ENCODE measurements around the gene IGF1. TPM values are rescaled to one million over a fixed set of nuclear protein-coding genes. Genes with fewer than 3 reads are reported as not detected.

IGF1 gene
- 0.20 TPM for polyA plus RNA-seq (2013)

GRCh38 chr12:102480406-102480805 is at the start of gene IGF1:
Gene IGF1, minus strand, starts transcription at chr12:102480563. Its CDS starts 182 bp downstream, at chr12:102480381.
- peaks cover 18 to 40% (median 28%) of the 10 kb centered on the region in 4 experiments for H3K4me1 ChIP-seq (ENCODE audit: control extremely low read depth in 1 of 4, control insufficient read depth in 4 of 4, insufficient read depth in 4 of 4, low read length in 3 of 4)
- WGBS (ENCODE audit: insufficient coverage), result no CpG with 5 or more reads among the region's 2 CpGs
- peak within 1 kb of the TSS in 3 of 7 experiments; percentile 5 to 57 (median 39) for H3K4me3 ChIP-seq (ENCODE audit: control insufficient read depth in 1 of 7, extremely low read depth in 1 of 7, insufficient read depth in 4 of 7, low read depth in 2 of 7, low read length in 6 of 7)

GRCh38 chr12:102528111-102528510 is 47.7 kb upstream of the IGF1 start:
- Histone ChIP-seq H3K27ac (ENCODE audit: insufficient read depth in 1 of 2, low read depth in 1 of 2, low read length in 2 of 2, poor library complexity in 1 of 2, severe bottlenecking in 2 of 2) (no peak overlapping the region), H3K4me3 (ENCODE audit: control insufficient read depth in 1 of 7, extremely low read depth in 1 of 7, insufficient read depth in 4 of 7, low read depth in 2 of 7, low read length in 6 of 7) (no peak overlapping the region), H3K4me1 (ENCODE audit: control extremely low read depth in 1 of 4, control insufficient read depth in 4 of 4, insufficient read depth in 4 of 4, low read length in 3 of 4) (no peaks in the 10 kb centered on the region), H3K9me3 (ENCODE audit: control extremely low read depth in 1 of 5, control insufficient read depth in 4 of 5, insufficient read depth in 2 of 5, low read depth in 1 of 5, low read length in 4 of 5) (no peaks in the 10 kb centered on the region), H3K36me3 (ENCODE audit: control insufficient read depth in 4 of 4, insufficient read depth in 4 of 4, low read length in 3 of 4) (no peaks in the 10 kb centered on the region), H3K27me3 (replicated peaks in 2 of 5; ENCODE audit: control insufficient read depth in 4 of 5, insufficient read depth in 5 of 5, low read length in 4 of 5) (peaks cover 0 to 5% (median 0%) of the 10 kb centered on the region in 5 experiments)
- DNase-seq, result no peak
- ChIA-PET POLR2A (no interaction called here), CTCF (no interaction called here)

More at GRCh38 chr12:102480406-102480805, at the start of gene IGF1:
- ChIA-PET CTCF (interaction anchor here (1.5 to 2.2 kb wide), 2 partner anchors 9 to 12 kb away, joined by 3 to 8 read pairs; no protein-coding TSS in a partner anchor), POLR2A (no interaction called here)
- H3K27ac ChIP-seq (ENCODE audit: insufficient read depth in 1 of 2, low read depth in 1 of 2, low read length in 2 of 2, poor library complexity in 1 of 2, severe bottlenecking in 2 of 2), result no peak within 1 kb of the TSS
- H3K27me3 ChIP-seq (replicated peaks in 2 of 5; ENCODE audit: control insufficient read depth in 4 of 5, insufficient read depth in 5 of 5, low read length in 4 of 5), result no peaks in the 10 kb centered on the region
- no peaks in the 10 kb centered on the region for H3K9me3 ChIP-seq (ENCODE audit: control extremely low read depth in 1 of 5, control insufficient read depth in 4 of 5, insufficient read depth in 2 of 5, low read depth in 1 of 5, low read length in 4 of 5)
- peak; percentile 82 to 97 (median 95) for DNase-seq
- H3K36me3 ChIP-seq (ENCODE audit: control insufficient read depth in 4 of 4, insufficient read depth in 4 of 4, low read length in 3 of 4), result no peaks in the 10 kb centered on the region

GRCh38 chr12:102527171-102527720 is 46.9 kb upstream of the IGF1 start:
- WGBS (ENCODE audit: insufficient coverage), result 96% methylated on average over 8 of the region's 8 CpGs
- ChIA-PET POLR2A (no interaction called here), CTCF (interaction anchor here (0.9 kb wide), 1 partner anchor 24 kb away, joined by 4 read pairs; no protein-coding TSS in a partner anchor)
- H3K9me3 ChIP-seq (ENCODE audit: control extremely low read depth in 1 of 5, control insufficient read depth in 4 of 5, insufficient read depth in 2 of 5, low read depth in 1 of 5, low read length in 4 of 5), result no peaks in the 10 kb centered on the region
- peaks cover 0 to 5% (median 0%) of the 10 kb centered on the region in 5 experiments for H3K27me3 ChIP-seq (replicated peaks in 2 of 5; ENCODE audit: control insufficient read depth in 4 of 5, insufficient read depth in 5 of 5, low read length in 4 of 5)
- H3K27ac ChIP-seq (ENCODE audit: insufficient read depth in 1 of 2, low read depth in 1 of 2, low read length in 2 of 2, poor library complexity in 1 of 2, severe bottlenecking in 2 of 2), result no peak overlapping the region
- no peak for DNase-seq
- H3K36me3 ChIP-seq (ENCODE audit: control insufficient read depth in 4 of 4, insufficient read depth in 4 of 4, low read length in 3 of 4), result no peaks in the 10 kb centered on the region
- H3K4me3 ChIP-seq (ENCODE audit: control insufficient read depth in 1 of 7, extremely low read depth in 1 of 7, insufficient read depth in 4 of 7, low read depth in 2 of 7, low read length in 6 of 7), result no peak overlapping the region
- H3K4me1 ChIP-seq (ENCODE audit: control extremely low read depth in 1 of 4, control insufficient read depth in 4 of 4, insufficient read depth in 4 of 4, low read length in 3 of 4), result no peaks in the 10 kb centered on the region

DNA sequence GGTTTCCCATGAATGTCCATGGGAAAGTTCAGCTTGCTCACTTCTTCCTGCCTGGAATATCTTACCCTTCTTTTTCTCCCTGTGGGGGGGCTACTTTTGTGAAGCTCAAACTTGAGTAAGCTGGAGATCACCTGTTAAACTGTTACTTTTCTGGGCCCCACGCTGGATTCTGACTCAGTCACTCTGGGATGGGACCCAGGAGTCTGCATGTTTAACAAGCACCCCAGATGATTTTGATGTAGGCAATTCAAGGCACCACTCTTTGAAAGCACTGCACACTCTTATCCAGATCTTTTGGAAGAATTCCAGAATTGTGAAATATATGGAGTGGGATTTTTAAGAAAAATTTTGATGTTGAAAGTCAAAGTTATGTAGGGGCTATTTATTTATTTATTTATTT is 46.3 kb upstream of the IGF1 start:
- Histone ChIP-seq H3K9me3 (ENCODE audit: control extremely low read depth in 1 of 5, control insufficient read depth in 4 of 5, insufficient read depth in 2 of 5, low read depth in 1 of 5, low read length in 4 of 5) (no peaks in the 10 kb centered on the region), H3K4me3 (ENCODE audit: control insufficient read depth in 1 of 7, extremely low read depth in 1 of 7, insufficient read depth in 4 of 7, low read depth in 2 of 7, low read length in 6 of 7) (no peak overlapping the region), H3K36me3 (ENCODE audit: control insufficient read depth in 4 of 4, insufficient read depth in 4 of 4, low read length in 3 of 4) (no peaks in the 10 kb centered on the region), H3K27me3 (replicated peaks in 2 of 5; ENCODE audit: control insufficient read depth in 4 of 5, insufficient read depth in 5 of 5, low read length in 4 of 5) (peaks cover 0 to 5% (median 0%) of the 10 kb centered on the region in 5 experiments), H3K4me1 (ENCODE audit: control extremely low read depth in 1 of 4, control insufficient read depth in 4 of 4, insufficient read depth in 4 of 4, low read length in 3 of 4) (no peaks in the 10 kb centered on the region), H3K27ac (ENCODE audit: insufficient read depth in 1 of 2, low read depth in 1 of 2, low read length in 2 of 2, poor library complexity in 1 of 2, severe bottlenecking in 2 of 2) (no peak overlapping the region)
- ChIA-PET CTCF (interaction anchor here (0.9 to 1.4 kb wide), 2 partner anchors 10 to 23 kb away, joined by 3 to 4 read pairs; no protein-coding TSS in a partner anchor), POLR2A (no interaction called here)
- 100% methylated on average over 1 of the region's 1 CpG for WGBS (ENCODE audit: insufficient coverage)
- no peak for DNase-seq

- CTCF ChIA-PET, result interaction anchor here (1.0 kb wide), 1 partner anchor 14 kb away, joined by 4 read pairs; no protein-coding TSS in a partner anchor
Observed at GRCh38 chr12:102522768-102523167, 42.4 kb upstream of the IGF1 start.

GRCh38 chr12:102521662-102522277 is 41.4 kb upstream of the IGF1 start:
- no CpG with 5 or more reads among the region's 1 CpG for WGBS (ENCODE audit: insufficient coverage)
- ChIA-PET CTCF (interaction anchor here (1.0 to 1.5 kb wide), 2 partner anchors 11 to 15 kb away, joined by 3 to 4 read pairs; no protein-coding TSS in a partner anchor), POLR2A (no interaction called here)
- Histone ChIP-seq H3K9me3 (ENCODE audit: control extremely low read depth in 1 of 5, control insufficient read depth in 4 of 5, insufficient read depth in 2 of 5, low read depth in 1 of 5, low read length in 4 of 5) (no peaks in the 10 kb centered on the region), H3K27ac (ENCODE audit: insufficient read depth in 1 of 2, low read depth in 1 of 2, low read length in 2 of 2, poor library complexity in 1 of 2, severe bottlenecking in 2 of 2) (no peak overlapping the region), H3K4me3 (ENCODE audit: control insufficient read depth in 1 of 7, extremely low read depth in 1 of 7, insufficient read depth in 4 of 7, low read depth in 2 of 7, low read length in 6 of 7) (no peak overlapping the region), H3K4me1 (ENCODE audit: control extremely low read depth in 1 of 4, control insufficient read depth in 4 of 4, insufficient read depth in 4 of 4, low read length in 3 of 4) (no peaks in the 10 kb centered on the region), H3K27me3 (replicated peaks in 2 of 5; ENCODE audit: control insufficient read depth in 4 of 5, insufficient read depth in 5 of 5, low read length in 4 of 5) (peaks cover 0 to 5% (median 0%) of the 10 kb centered on the region in 5 experiments), H3K36me3 (ENCODE audit: control insufficient read depth in 4 of 4, insufficient read depth in 4 of 4, low read length in 3 of 4) (no peaks in the 10 kb centered on the region)
- no peak for DNase-seq

More at GRCh38 chr12:102522768-102523167, 42.4 kb upstream of the IGF1 start:
- no peak for DNase-seq
- no peaks in the 10 kb centered on the region for H3K9me3 ChIP-seq (ENCODE audit: control extremely low read depth in 1 of 5, control insufficient read depth in 4 of 5, insufficient read depth in 2 of 5, low read depth in 1 of 5, low read length in 4 of 5)
- WGBS (ENCODE audit: insufficient coverage), result 100% methylated on average over 4 of the region's 4 CpGs
- H3K36me3 ChIP-seq (ENCODE audit: control insufficient read depth in 4 of 4, insufficient read depth in 4 of 4, low read length in 3 of 4), result no peaks in the 10 kb centered on the region
- H3K27ac ChIP-seq (ENCODE audit: insufficient read depth in 1 of 2, low read depth in 1 of 2, low read length in 2 of 2, poor library complexity in 1 of 2, severe bottlenecking in 2 of 2), result no peak overlapping the region
- no peak overlapping the region for H3K4me3 ChIP-seq (ENCODE audit: control insufficient read depth in 1 of 7, extremely low read depth in 1 of 7, insufficient read depth in 4 of 7, low read depth in 2 of 7, low read length in 6 of 7)
- H3K27me3 ChIP-seq (replicated peaks in 2 of 5; ENCODE audit: control insufficient read depth in 4 of 5, insufficient read depth in 5 of 5, low read length in 4 of 5), result peaks cover 0 to 5% (median 0%) of the 10 kb centered on the region in 5 experiments
- POLR2A ChIA-PET, result no interaction called here
- H3K4me1 ChIP-seq (ENCODE audit: control extremely low read depth in 1 of 4, control insufficient read depth in 4 of 4, insufficient read depth in 4 of 4, low read length in 3 of 4), result no peaks in the 10 kb centered on the region

GRCh38 chr12:102518871-102519270 is 38.5 kb upstream of the IGF1 start:
- DNase-seq, result no peak
- Histone ChIP-seq H3K27me3 (replicated peaks in 2 of 5; ENCODE audit: control insufficient read depth in 4 of 5, insufficient read depth in 5 of 5, low read length in 4 of 5) (no peaks in the 10 kb centered on the region), H3K9me3 (ENCODE audit: control extremely low read depth in 1 of 5, control insufficient read depth in 4 of 5, insufficient read depth in 2 of 5, low read depth in 1 of 5, low read length in 4 of 5) (no peaks in the 10 kb centered on the region), H3K4me1 (ENCODE audit: control extremely low read depth in 1 of 4, control insufficient read depth in 4 of 4, insufficient read depth in 4 of 4, low read length in 3 of 4) (no peaks in the 10 kb centered on the region), H3K4me3 (ENCODE audit: control insufficient read depth in 1 of 7, extremely low read depth in 1 of 7, insufficient read depth in 4 of 7, low read depth in 2 of 7, low read length in 6 of 7) (no peak overlapping the region), H3K27ac (ENCODE audit: insufficient read depth in 1 of 2, low read depth in 1 of 2, low read length in 2 of 2, poor library complexity in 1 of 2, severe bottlenecking in 2 of 2) (no peak overlapping the region), H3K36me3 (ENCODE audit: control insufficient read depth in 4 of 4, insufficient read depth in 4 of 4, low read length in 3 of 4) (no peaks in the 10 kb centered on the region)
- CTCF ChIA-PET, result no interaction called here
- POLR2A ChIA-PET, result no interaction called here
- 95% methylated on average over 3 of the region's 5 CpGs for WGBS (ENCODE audit: insufficient coverage)

Data from common myeloid progenitor, CD34-positive (primary cell).